HG03558 (cell line): ENCODE measurements around the gene STX1B.

Source experiments
- ATAC-seq: cut with Tn5 transposase; IDR thresholded peaks from one replicate; pipeline ENCODE4 v1.9.1; 2021; ENCODE audit warnings: moderate number of reproducible peaks; ENCODE audit not compliant: unreplicated experiment; ENCODE audit errors: extremely low read depth

The STX1B gene

DNA sequence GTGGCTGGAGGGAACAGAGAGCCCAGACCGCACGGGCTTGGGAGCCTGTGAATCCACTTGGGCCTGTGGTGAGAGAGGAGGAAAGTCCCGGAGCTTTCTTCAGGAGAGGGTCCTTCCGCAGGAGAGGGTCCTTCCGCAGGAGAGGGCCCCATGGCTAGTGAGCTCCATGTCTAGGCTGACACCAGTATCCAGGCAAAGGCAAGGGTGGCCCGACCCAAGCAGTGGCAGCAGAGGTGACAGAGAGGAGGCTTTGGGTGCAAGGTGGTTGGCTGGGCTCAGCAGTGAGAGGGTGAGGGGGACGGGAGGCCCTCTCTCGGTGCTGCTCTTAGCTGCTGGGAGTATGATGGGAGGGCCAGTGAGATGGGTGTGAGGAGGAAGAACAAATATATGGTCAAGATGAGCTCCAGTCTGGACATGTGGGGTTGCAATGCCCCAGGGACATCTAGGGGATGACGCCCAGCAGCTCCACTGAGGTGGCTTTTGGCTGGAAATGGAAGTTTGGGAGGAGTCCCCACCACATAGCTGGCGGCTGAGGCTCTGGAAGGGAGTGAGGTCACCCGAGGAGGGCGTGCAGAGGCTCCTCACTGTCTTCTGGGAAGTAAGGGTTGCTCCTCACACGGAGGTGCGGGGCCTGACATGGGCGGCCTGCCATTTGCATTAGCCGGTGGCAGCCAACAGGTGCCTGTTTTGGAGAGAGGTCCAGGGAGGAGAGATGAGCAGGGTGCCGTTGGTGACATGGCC, 27.7 kb downstream of the STX1B start:
- no peak for ATAC-seq

DNA sequence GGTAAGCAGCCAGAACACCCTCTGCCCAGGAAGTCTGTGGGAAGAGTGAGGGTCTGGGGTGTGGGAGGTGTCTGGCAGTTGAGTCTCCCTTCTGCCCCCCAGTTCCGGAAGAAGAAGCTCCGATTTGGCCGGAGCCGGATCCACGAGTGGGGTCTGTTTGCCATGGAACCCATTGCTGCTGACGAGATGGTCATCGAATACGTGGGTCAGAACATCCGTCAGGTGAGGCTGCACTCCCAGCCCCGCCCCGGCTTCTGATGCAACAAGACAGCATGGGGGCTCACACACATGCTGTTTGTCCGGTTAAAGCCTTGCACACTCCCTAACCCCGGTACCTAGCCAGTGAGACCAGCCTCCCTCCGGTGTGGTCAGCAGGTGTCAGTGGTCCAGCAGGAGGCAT, 29.5 kb downstream of the STX1B start:
- no peak for ATAC-seq

DNA sequence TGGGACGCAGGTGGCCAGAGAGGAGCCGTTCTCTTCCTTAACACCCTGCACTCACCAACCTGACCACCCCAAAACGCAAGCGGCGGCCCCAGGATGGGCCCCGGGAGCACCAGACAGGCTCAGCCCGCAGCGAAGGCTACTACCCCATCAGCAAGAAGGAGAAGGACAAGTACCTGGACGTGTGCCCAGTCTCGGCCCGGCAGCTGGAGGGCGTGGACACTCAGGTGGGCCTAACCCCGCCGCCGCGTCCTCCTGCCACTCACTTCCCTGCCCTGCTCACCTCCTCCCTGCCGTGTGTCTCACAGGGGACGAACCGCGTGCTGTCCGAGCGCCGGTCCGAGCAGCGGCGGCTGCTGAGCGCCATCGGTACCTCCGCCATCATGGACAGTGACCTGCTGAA, 30.0 kb downstream of the STX1B start:
- no peak for ATAC-seq

DNA sequence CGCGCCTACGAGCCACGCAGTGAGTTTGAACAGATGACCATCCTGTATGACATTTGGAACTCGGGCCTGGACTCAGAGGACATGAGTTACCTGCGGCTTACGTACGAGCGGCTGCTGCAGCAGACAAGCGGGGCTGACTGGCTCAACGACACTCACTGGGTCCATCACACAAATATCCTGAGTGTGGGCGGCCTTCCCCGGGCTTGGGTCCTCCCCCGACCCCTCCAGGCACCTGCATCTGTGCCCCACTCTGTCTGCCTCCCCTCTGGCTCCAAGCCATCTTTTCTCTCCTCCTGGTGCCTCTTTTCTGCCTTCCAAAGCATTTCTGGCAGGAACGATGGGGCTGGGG, 30.4 kb downstream of the STX1B start:
- ATAC-seq = no peak

DNA sequence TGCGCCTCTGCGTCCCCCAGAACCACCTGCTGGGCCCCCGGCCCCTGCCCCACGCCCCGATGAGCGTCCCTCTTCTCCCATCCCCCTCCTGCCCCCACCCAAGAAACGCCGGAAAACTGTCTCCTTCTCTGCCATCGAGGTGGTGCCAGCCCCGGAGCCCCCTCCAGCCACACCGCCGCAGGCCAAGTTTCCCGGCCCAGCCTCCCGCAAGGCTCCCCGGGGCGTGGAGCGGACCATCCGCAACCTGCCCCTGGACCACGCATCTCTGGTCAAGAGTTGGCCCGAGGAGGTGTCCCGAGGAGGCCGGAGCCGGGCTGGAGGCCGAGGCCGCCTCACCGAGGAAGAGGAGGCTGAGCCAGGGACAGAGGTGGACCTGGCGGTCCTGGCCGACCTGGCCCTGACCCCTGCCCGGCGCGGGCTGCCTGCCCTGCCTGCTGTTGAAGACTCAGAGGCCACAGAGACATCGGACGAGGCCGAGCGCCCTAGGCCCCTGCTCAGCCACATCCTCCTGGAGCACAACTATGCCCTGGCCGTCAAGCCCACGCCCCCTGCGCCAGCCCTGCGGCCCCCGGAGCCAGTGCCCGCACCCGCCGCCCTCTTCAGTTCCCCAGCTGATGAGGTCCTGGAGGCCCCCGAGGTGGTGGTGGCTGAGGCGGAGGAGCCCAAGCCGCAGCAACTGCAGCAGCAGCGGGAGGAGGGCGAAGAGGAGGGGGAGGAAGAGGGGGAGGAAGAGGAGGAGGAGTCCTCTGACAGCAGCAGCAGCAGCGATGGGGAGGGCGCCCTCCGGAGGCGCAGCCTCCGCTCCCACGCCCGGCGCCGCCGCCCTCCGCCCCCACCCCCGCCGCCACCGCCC, 31.0 kb downstream of the STX1B start:
- no peak for ATAC-seq

DNA sequence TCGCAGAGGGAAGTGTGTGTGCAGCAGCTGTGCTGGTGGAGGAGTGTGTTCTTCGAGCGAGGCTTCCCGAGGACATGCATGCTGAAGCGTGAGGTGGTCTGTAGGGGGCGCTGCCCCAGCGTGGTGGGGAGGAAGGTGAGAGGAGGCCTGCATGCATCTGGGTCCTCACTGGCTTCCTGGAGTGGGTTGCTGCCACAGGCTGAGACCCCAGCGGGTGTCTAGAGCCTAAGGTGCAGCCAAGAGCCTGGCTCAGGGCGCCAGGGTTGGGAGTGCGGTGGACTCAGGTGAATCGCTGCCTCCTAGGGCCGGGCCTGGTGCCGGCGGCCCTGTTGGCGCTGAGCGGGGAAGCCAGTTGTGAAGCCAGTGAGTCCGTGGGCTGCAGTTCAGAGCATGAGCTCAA, 32.9 kb downstream of the STX1B start:
- ATAC-seq = no peak

GRCh38 chr16:30976486-30976885, 34.0 kb downstream of the STX1B start:
- no peak for ATAC-seq

DNA sequence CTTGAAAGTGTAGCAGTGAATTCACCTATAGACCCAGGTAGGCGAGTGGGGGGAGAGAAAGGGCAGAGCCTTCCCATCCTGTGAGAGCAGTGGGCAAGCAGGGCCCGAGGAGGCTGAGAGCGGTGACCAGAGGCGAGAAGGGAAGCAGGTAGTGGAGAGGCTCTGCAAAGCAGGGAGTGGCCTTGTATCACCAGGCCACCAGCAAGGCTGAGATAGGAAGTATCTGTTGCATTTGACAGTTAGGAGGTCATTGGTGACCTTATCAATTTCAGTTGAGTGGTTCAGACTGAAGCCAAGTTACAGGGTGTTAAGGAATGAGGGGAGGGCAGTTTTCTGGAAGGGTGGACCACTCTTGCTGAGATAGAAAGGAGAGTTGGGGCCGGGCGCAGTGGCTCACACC, 36.1 kb downstream of the STX1B start:
- no peak for ATAC-seq

DNA sequence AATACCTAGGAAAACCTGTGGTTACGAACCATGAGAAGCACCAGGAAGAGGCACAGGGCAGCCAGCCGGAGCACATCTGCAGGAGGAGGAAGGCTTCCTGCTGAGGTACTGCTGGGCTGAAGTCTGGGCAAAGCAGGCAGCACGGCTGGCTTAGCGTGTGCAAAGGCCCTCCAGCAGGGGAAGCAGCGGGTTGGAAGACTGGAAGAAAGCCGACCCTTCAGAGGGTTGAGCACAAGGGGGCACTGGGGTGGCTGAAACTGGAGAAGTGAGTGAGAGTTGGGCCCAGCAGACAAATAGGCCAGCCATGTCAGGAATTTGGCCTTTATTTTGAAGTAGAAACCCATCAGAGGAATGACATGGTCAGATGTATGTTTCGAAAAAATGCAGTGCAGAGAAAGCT, 37.6 kb downstream of the STX1B start:
- no peak for ATAC-seq

GRCh38 chr16:30971298-30971697, 39.1 kb downstream of the STX1B start:
- ATAC-seq = no peak

DNA sequence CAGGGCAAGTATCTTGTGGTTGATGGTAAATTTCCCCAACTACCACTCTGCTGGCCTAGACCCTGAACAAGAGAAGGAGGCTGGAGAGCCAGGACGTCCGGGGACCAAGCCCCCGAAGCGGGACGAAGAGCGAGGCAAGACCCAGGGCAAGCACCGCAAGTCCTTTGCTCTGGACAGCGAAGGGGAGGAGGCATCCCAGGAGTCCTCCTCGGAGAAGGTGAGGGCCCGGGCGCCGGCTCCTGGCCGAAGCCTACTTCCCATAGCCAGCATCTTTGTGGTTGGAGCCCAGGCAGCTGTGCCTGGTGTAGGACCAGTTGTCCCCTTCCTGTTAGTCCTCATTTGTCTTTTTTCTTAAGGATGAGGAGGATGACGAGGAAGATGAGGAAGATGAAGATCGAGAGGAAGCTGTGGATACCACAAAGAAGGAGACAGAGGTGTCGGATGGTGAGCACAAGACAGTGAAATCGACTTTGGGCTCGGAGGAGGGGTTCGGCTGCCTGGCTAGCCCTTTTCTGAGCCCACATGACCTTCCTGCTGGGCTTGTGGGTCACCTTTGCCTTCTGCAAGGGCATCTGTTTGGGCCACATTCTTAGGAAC, 41.1 kb downstream of the STX1B start:
- no peak for ATAC-seq

GRCh38 chr16:30967795-30968194, 42.6 kb downstream of the STX1B start:
- ATAC-seq = no peak

- no peak for ATAC-seq
These were observed 44.3 kb downstream of the STX1B start for GRCh38 chr16:30966033-30966619.

- ATAC-seq = no peak
These were observed 45.0 kb downstream of the STX1B start for GRCh38 chr16:30965436-30965835.

DNA sequence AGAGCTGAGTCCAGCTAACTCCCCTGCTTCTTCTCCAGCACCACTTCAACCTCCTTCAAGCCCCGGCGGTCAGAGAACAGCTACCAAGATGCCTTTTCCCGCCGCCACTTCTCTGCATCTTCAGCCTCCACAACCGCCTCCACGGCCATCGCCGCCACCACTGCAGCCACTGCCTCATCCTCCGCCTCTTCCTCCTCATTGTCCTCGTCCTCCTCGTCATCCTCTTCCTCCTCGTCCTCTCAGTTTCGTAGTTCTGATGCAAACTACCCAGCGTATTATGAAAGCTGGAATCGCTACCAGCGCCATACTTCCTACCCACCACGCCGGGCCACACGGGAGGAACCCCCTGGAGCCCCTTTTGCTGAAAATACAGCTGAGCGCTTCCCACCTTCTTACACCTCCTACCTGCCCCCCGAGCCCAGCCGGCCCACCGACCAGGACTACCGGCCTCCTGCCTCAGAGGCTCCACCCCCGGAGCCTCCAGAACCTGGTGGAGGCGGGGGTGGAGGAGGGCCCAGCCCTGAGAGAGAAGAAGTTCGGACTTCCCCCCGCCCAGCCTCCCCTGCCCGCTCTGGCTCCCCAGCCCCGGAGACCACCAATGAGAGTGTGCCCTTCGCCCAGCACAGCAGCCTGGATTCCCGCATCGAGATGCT, 45.7 kb downstream of the STX1B start:
- ATAC-seq = no peak

DNA sequence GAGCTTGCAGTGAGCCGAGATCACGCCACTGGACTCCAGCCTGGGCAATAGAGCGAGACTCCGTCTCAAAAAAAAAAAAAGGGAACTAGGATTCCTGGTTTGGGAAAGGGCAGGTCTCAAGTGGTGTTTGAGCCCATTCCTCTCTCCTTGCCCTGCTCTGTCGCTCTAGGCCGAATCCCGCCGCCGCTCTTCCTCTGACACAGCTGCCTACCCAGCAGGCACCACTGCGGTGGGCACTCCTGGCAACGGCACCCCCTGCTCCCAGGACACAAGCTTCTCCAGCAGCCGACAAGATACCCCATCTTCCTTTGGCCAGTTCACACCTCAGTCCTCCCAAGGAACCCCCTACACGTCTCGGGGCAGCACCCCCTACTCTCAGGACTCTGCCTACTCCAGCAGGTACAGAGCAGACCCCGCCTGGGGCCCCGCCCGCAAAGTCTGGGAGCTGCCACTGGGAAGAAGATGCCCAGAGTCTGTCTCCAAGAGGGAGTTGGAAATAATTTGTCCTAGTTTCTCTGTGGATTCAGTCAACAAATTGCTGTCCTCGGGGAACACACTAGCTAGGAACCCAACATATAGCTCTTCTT, 46.4 kb downstream of the STX1B start:
- ATAC-seq = no peak

DNA sequence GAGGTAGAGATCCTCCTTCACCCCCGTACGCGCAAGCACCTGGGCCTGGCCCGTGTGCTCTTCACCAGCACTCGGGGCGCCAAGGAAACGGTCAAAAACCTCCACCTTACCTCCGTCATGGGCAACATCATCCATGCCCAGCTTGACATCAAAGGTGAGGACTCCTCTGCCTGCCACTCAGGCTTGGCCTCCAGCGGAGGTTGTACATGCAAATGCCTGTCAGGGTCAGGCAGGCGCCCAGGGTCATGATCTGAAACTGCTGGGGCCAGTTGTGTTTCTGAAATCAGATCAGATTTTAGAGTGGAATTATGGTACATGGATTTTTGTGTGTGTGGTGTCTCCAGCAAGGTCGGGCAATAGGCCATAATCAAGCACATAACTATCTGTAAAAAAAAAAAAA, 49.1 kb downstream of the STX1B start:
- ATAC-seq = no peak

- ATAC-seq = no peak
These were observed 52.0 kb downstream of the STX1B start for GRCh38 chr16:30958175-30959079.

DNA sequence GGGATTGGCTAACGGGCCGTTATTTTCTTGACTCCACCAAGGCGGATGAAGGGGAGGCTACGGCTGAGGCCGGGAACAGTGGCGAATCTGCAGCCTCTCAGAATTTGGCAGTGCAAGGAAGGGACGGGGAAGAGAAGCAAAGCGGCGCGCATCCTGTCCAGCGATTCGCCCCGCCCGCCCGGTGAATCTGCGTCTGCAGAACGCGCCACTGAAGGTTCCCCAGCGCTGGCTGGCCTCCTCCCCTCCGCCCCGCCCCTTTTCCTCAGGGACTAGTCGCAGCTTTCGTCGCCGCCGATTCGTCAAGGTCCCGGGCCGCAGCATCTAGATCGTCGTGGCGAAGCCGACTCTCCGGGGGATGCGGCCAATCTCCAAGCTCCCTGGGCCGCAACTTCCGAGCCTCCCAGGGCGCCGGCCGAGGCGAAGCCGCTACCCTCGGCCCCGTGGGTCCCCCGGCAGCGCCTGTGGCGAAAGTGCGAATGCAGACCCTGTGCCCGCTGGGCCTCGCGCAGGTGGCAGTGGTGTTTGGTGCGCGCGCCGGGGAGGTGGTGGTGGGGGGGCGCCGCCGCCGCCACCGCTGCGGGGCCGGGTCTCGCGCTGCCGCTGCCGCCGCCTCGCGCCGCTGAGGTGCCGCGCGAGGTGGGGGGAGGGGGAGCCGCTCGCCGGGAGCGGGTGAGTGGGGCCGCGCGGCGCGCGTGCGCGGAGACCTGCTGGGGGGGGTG, 52.8 kb downstream of the STX1B start, which contains the start of gene SETD1A:
Gene SETD1A, plus strand, starts transcription at position 299 of the 719 bp plus-strand sequence. CDS start 978 bp downstream, outside the sequence.
- ATAC-seq = no peak
